ENCODE data around the gene COL17A1. TPM values are rescaled to one million over a fixed set of nuclear protein-coding genes. Genes with fewer than 3 reads are reported as not detected.

Gene COL17A1
- total RNA-seq, 4 donors from 2014 or later: 0.12 to 10.7 (median 0.68) TPM

DNA sequence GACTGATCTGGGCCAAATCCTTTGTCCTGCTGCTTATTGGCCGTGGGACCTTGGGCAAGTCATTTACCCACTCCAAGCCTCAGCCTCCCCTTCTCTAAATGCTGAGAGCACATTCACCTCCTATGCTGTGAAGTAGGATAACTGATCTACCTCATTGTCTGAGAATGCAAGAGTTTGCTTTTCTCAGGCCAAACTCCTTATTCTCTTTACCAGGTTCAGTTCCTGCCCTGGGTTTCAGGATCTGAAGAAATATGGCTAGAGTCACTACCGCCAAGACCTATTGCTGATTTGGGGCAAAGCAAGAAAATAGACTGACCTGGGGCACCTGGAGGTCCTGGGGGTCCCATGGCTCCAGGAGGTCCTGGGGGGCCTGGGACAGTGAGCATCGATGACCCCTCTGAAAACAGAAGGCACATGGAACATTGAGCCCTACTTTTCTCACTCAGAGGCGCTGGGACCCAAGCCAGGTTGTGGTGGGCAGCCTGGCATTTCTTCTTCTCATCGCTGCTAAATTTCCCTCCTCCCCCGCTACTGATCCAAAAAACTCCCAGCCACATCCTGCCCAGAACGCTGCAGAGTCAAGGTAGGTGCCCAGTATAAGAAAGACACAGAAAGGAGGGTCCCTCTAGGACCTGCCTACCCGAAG lies 42.4 kb downstream of the COL17A1 start:
- H3K9me3 ChIP-seq: no peaks in the 10 kb centered on the region
- H3K27ac ChIP-seq: no peak overlapping the region
- no peak overlapping the region for H3K4me3 ChIP-seq
- WGBS, 2 donors (ENCODE audit: low coverage in 1 of 2): 75 to 94% methylated on average over 2 to 4 of the region's 8 CpGs
- no peaks in the 10 kb centered on the region for H3K4me1 ChIP-seq
- H3K36me3 ChIP-seq: no peaks in the 10 kb centered on the region
- no peaks in the 10 kb centered on the region for H3K27me3 ChIP-seq
- TF ChIP-seq, protein P1, sequence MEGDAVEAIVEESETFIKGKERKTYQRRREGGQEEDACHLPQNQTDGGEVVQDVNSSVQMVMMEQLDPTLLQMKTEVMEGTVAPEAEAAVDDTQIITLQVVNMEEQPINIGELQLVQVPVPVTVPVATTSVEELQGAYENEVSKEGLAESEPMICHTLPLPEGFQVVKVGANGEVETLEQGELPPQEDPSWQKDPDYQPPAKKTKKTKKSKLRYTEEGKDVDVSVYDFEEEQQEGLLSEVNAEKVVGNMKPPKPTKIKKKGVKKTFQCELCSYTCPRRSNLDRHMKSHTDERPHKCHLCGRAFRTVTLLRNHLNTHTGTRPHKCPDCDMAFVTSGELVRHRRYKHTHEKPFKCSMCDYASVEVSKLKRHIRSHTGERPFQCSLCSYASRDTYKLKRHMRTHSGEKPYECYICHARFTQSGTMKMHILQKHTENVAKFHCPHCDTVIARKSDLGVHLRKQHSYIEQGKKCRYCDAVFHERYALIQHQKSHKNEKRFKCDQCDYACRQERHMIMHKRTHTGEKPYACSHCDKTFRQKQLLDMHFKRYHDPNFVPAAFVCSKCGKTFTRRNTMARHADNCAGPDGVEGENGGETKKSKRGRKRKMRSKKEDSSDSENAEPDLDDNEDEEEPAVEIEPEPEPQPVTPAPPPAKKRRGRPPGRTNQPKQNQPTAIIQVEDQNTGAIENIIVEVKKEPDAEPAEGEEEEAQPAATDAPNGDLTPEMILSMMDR (IDR thresholded peaks at IDR 0.05): no peak
- TF ChIP-seq POLR2A (IDR thresholded peaks at IDR 0.05) (no peak), POLR2AphosphoS5 (IDR thresholded peaks at IDR 0.05) (no peak), EP300 (IDR thresholded peaks at IDR 0.05) (no peak)
- no peak for ATAC-seq

DNA sequence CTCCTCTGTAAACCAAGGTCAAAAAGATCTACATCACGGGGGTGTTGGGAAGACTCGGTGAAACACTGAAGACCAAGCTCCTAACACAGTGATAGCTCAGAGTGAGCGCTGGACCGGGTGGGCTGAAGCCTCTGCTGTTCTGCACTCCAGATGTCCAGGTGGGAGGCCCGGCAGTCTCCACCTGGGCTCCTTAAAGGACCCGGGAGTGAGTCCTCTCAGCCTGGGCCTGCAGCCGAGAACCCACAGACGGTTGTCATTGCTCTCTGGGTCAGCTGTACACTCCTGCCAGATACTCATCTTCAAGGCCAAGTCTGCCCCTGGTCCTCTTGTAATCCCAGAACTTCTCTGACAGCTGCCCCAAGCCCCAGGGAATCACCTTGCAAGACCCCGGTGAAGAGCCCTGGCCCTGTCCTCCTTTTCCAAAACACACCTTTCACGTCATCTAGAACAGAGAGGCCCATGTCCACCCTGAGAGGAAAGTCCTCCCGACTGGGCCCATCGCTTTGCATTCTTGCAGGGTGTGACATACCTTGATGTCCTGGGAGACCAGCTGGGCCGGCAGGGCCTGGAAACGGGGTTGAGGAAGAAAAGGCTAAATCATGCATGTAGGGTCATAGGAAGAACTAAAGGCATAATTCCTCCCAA lies 43.7 kb downstream of the COL17A1 start:
- Histone ChIP-seq H3K27ac (no peak overlapping the region), H3K36me3 (no peaks in the 10 kb centered on the region), H3K4me3 (no peak overlapping the region), H3K27me3 (no peaks in the 10 kb centered on the region), H3K4me1 (no peaks in the 10 kb centered on the region), H3K9me3 (no peaks in the 10 kb centered on the region)
- TF ChIP-seq POLR2AphosphoS5 (IDR thresholded peaks at IDR 0.05): no peak
- TF ChIP-seq EP300 (IDR thresholded peaks at IDR 0.05): no peak
- TF ChIP-seq POLR2A (IDR thresholded peaks at IDR 0.05): no peak
- TF ChIP-seq, protein P1 (IDR thresholded peaks at IDR 0.05): no peak
- ATAC-seq: no peak
- WGBS, 2 donors (ENCODE audit: low coverage in 1 of 2): 87 to 93% methylated on average over 2 to 3 of the region's 14 CpGs

DNA sequence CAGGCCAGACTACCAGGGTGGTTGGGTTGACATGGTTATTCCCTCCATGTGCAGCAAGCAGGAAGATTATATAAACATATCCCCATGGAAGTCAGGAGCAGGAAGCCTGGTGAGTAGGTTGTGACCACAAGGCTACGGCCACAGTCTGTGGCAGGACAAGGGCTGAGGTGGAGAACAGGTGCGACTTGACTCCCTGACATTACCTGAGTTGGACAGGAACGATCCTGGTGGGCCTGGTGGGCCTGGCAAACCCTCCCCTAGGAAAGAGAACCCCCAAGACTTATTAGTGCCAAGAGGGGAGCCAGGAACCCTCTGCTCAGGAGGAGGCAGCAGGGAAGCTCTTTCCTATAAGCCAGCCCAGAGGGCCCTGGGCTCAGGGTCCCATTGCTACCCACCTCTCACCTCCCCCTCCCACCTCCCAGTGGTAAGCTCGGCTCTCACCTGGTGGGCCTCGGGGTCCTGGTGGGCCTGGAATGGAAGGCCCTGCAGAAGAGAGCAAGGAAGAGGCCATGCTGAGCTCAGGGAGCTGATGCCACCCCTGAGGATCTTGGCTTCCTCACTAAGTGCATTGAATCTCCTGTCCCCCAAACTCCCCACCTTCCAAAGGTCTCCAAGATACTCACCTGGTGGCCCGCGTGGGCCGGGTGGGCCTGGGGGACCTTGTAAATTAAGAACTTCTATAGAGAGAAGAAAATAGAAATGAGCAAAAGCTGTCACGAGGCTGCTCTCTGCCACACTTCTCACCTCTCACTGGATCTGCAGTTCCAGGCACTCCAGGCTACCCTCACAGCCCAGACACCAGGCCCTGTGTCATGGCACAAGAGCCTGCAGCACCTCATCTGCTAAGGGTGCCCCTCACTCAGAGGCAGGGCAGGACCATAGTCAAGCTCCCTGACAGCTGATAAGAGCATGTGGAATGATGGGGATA lies 44.6 kb downstream of the COL17A1 start:
- H3K27me3 ChIP-seq: no peaks in the 10 kb centered on the region
- H3K9me3 ChIP-seq: no peaks in the 10 kb centered on the region
- WGBS, 2 donors (ENCODE audit: low coverage in 1 of 2): 75 to 78% methylated on average over 4 of the region's 9 CpGs
- no peak overlapping the region for H3K4me3 ChIP-seq
- no peaks in the 10 kb centered on the region for H3K4me1 ChIP-seq
- ATAC-seq: no peak
- H3K27ac ChIP-seq: no peak overlapping the region
- no peaks in the 10 kb centered on the region for H3K36me3 ChIP-seq
- TF ChIP-seq, protein P1 (IDR thresholded peaks at IDR 0.05): no peak
- no peak for TF ChIP-seq POLR2AphosphoS5 (IDR thresholded peaks at IDR 0.05)
- TF ChIP-seq POLR2A (IDR thresholded peaks at IDR 0.05): no peak

DNA sequence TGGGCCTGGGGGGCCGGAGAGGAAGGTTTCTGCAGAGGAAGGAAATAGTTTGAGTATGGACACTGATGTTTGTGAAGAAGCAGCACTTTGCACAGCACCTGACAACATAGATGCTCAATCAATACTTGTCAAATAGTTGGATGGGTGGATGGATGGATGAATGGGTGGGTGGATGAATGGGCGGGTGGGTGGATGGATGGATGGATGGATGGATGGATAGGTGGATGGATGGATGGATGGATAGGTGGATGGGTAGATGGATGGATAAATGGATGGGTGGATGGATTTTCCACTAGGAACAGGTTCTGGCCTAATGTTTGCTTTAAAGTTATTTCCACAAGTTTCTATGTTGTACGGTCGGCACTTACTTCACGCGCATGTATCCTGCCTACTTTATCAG lies 45.3 kb downstream of the COL17A1 start:
- no peaks in the 10 kb centered on the region for H3K36me3 ChIP-seq
- ATAC-seq: no peak
- TF ChIP-seq EP300 (IDR thresholded peaks at IDR 0.05): no peak
- TF ChIP-seq POLR2AphosphoS5 (IDR thresholded peaks at IDR 0.05): no peak
- TF ChIP-seq, protein P1 (IDR thresholded peaks at IDR 0.05): no peak
- no peak for TF ChIP-seq POLR2A (IDR thresholded peaks at IDR 0.05)
- H3K27ac ChIP-seq: no peak overlapping the region
- WGBS, 2 donors (ENCODE audit: low coverage in 1 of 2): 55 to 57% methylated on average over 5 to 6 of the region's 6 CpGs
- H3K27me3 ChIP-seq: no peaks in the 10 kb centered on the region
- H3K4me1 ChIP-seq: no peaks in the 10 kb centered on the region
- no peaks in the 10 kb centered on the region for H3K9me3 ChIP-seq
- no peak overlapping the region for H3K4me3 ChIP-seq
